ENCODE data around the gene ADGRL3.

The ADGRL3 gene

DNA sequence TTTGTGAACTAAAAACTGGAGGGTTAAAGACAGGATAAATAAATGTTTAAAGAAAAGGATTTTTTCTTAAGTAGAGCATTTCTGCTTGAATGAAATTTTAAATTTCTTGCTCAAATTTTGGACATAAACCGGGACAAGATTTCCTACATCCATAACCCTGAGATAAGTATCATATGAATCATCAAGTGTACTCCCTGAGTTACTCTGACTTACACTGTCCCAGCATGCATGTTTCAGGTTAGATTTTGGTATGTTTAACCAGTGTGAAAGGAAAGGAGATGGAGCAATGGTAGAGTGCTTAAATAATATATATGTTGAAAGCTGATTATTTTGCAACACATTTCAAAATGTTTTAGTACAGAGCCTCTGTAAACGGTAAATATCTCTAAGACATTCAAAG, 175.2 kb downstream of the ADGRL3 start:
- Histone ChIP-seq H3F3A (ENCODE audit: insufficient read depth, low read length) (no peaks in the 10 kb centered on the region), H4K20me1 (ENCODE audit: insufficient read depth, low read length) (no peaks in the 10 kb centered on the region), H3K27me3 (ENCODE audit: insufficient read depth, low read length) (no peaks in the 10 kb centered on the region), H3K79me2 (ENCODE audit: insufficient read depth, low read length) (no peaks in the 10 kb centered on the region), H3K9ac (ENCODE audit: low read length) (no peak overlapping the region), H3K9me2 (ENCODE audit: low read depth, low read length) (no peaks in the 10 kb centered on the region), H3K4me2 (ENCODE audit: low read length) (no peak overlapping the region), H3K4me1 (ENCODE audit: insufficient read depth, low read length, severe bottlenecking) (no peaks in the 10 kb centered on the region), H3K36me3 (ENCODE audit: insufficient read depth, low read length) (no peaks in the 10 kb centered on the region), H2AFZ (ENCODE audit: low read length) (no peak overlapping the region), H3K27ac (ENCODE audit: low read depth, low read length, poor library complexity, severe bottlenecking) (no peak overlapping the region), H3K9me3 (ENCODE audit: low read length) (no peaks in the 10 kb centered on the region), H3K4me3 (ENCODE audit: low read depth, low read length, poor library complexity, severe bottlenecking) (no peak overlapping the region)
- TF ChIP-seq, protein P1, sequence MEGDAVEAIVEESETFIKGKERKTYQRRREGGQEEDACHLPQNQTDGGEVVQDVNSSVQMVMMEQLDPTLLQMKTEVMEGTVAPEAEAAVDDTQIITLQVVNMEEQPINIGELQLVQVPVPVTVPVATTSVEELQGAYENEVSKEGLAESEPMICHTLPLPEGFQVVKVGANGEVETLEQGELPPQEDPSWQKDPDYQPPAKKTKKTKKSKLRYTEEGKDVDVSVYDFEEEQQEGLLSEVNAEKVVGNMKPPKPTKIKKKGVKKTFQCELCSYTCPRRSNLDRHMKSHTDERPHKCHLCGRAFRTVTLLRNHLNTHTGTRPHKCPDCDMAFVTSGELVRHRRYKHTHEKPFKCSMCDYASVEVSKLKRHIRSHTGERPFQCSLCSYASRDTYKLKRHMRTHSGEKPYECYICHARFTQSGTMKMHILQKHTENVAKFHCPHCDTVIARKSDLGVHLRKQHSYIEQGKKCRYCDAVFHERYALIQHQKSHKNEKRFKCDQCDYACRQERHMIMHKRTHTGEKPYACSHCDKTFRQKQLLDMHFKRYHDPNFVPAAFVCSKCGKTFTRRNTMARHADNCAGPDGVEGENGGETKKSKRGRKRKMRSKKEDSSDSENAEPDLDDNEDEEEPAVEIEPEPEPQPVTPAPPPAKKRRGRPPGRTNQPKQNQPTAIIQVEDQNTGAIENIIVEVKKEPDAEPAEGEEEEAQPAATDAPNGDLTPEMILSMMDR (IDR thresholded peaks at IDR 0.05; ENCODE audit: low read length): no peak
- no peak for TF ChIP-seq EZH2 (IDR thresholded peaks at IDR 0.05; ENCODE audit: borderline replicate concordance, low read length)

DNA sequence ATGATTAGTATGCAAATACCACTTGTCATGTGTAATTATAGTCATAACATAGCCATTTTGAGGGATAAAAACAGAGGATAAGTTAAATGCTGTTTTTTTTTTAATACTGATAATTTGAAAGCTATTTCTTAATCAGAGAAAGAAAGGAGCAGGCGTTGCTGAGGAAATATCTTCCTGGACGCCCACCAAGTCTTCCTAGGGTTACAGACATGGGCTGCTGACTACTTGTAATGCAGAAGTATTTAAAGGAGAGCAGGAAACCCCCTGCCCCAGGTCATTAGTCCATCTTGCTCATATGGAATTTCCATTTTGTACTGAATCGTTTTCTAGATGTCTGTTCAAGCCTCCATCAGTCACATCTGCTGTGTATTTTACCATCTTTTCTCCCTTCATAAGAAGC, 176.2 kb downstream of the ADGRL3 start:
- Histone ChIP-seq H4K20me1 (ENCODE audit: insufficient read depth, low read length) (no peaks in the 10 kb centered on the region), H3K27ac (ENCODE audit: low read depth, low read length, poor library complexity, severe bottlenecking) (no peak overlapping the region), H3K9me2 (ENCODE audit: low read depth, low read length) (no peaks in the 10 kb centered on the region), H3K4me2 (ENCODE audit: low read length) (no peak overlapping the region), H3K79me2 (ENCODE audit: insufficient read depth, low read length) (no peaks in the 10 kb centered on the region), H3K4me1 (ENCODE audit: insufficient read depth, low read length, severe bottlenecking) (no peaks in the 10 kb centered on the region), H3K9ac (ENCODE audit: low read length) (no peak overlapping the region), H3K9me3 (ENCODE audit: low read length) (no peaks in the 10 kb centered on the region), H2AFZ (ENCODE audit: low read length) (no peak overlapping the region), H3K4me3 (ENCODE audit: low read depth, low read length, poor library complexity, severe bottlenecking) (no peak overlapping the region), H3K36me3 (ENCODE audit: insufficient read depth, low read length) (no peaks in the 10 kb centered on the region), H3K27me3 (ENCODE audit: insufficient read depth, low read length) (no peaks in the 10 kb centered on the region), H3F3A (ENCODE audit: insufficient read depth, low read length) (no peaks in the 10 kb centered on the region)
- no peak for TF ChIP-seq EZH2 (IDR thresholded peaks at IDR 0.05; ENCODE audit: borderline replicate concordance, low read length)
- TF ChIP-seq, protein P1 (IDR thresholded peaks at IDR 0.05; ENCODE audit: low read length): no peak

DNA sequence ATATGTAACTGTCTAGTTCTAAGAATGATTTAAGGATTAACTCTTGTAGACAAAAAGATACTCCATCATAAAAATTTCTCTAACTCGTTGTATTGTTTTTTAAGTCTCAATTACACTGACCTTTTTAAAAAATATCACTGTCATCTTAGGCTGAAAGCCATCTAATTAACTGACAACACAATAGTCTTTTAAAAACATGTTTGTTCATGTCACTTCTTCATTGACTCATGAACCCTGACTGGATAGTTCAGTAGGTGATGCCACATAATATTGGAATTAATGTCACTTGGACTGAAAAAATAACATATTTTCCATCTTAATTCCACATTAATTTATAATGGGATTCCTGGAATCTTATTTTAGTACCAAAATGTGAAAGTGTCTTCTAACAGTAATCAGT, 179.3 kb downstream of the ADGRL3 start:
- no peak overlapping the region for H3K4me3 ChIP-seq (ENCODE audit: low read depth, low read length, poor library complexity, severe bottlenecking)
- TF ChIP-seq, protein P1 (IDR thresholded peaks at IDR 0.05; ENCODE audit: low read length): no peak
- TF ChIP-seq EZH2 (IDR thresholded peaks at IDR 0.05; ENCODE audit: borderline replicate concordance, low read length): no peak
- H3K79me2 ChIP-seq (ENCODE audit: insufficient read depth, low read length): no peaks in the 10 kb centered on the region
- no peaks in the 10 kb centered on the region for H3F3A ChIP-seq (ENCODE audit: insufficient read depth, low read length)
- no peak overlapping the region for H3K27ac ChIP-seq (ENCODE audit: low read depth, low read length, poor library complexity, severe bottlenecking)
- H2AFZ ChIP-seq (ENCODE audit: low read length): no peak overlapping the region
- no peak overlapping the region for H3K9ac ChIP-seq (ENCODE audit: low read length)
- no peak overlapping the region for H3K4me2 ChIP-seq (ENCODE audit: low read length)
- no peaks in the 10 kb centered on the region for H3K36me3 ChIP-seq (ENCODE audit: insufficient read depth, low read length)
- no peaks in the 10 kb centered on the region for H3K4me1 ChIP-seq (ENCODE audit: insufficient read depth, low read length, severe bottlenecking)
- no peaks in the 10 kb centered on the region for H3K9me3 ChIP-seq (ENCODE audit: low read length)
- no peaks in the 10 kb centered on the region for H3K9me2 ChIP-seq (ENCODE audit: low read depth, low read length)
- H4K20me1 ChIP-seq (ENCODE audit: insufficient read depth, low read length): no peaks in the 10 kb centered on the region
- H3K27me3 ChIP-seq (ENCODE audit: insufficient read depth, low read length): no peaks in the 10 kb centered on the region

Measured in OCI-LY1 (cell line).